ENCODE measurements around the gene SRR. TPM values are rescaled to one million over a fixed set of nuclear protein-coding genes. Genes with fewer than 3 reads are reported as not detected.
"Not testable (repeated sequence)": the region's sequence is repeated elsewhere in the genome, so short reads cannot be mapped to it uniquely, and the experiment has no call there.

SRR gene
- total RNA-seq, 1 donor from 2014 or later: 9.8 TPM

GRCh38 chr17:2289878-2290478 is 13.8 kb upstream of the SRR start:
- DNase-seq (ENCODE audit: low spot score): no peak

GRCh38 chr17:2292100-2292499 is 11.7 kb upstream of the SRR start:
- DNase-seq (ENCODE audit: low spot score): no peak

- no peak for DNase-seq (ENCODE audit: low spot score)
These were observed 8.2 kb upstream of the SRR start for GRCh38 chr17:2295575-2295974.

GRCh38 chr17:2297023-2297422 is 6.7 kb upstream of the SRR start:
- no peak for DNase-seq (ENCODE audit: low spot score)

- DNase-seq (ENCODE audit: low spot score): no peak
These were observed 4.6 kb upstream of the SRR start for GRCh38 chr17:2299136-2299535.

- DNase-seq (ENCODE audit: low spot score): no peak
These were observed 4.0 kb upstream of the SRR start for GRCh38 chr17:2299756-2300155.

- DNase-seq (ENCODE audit: low spot score): no peak
These were observed 959 bp upstream of the SRR start for GRCh38 chr17:2302778-2303203.

GRCh38 chr17:2304931-2305330 is 1.2 kb downstream of the SRR start:
- DNase-seq (ENCODE audit: low spot score): no peak

- DNase-seq (ENCODE audit: low spot score): no peak
These were observed 5.8 kb downstream of the SRR start for GRCh38 chr17:2309338-2310154.

- no peak for DNase-seq (ENCODE audit: low spot score)
These were observed 9.0 kb downstream of the SRR start for GRCh38 chr17:2312736-2313135.

- not testable (repeated sequence) for DNase-seq (ENCODE audit: low spot score)
These were observed 13.1 kb downstream of the SRR start for GRCh38 chr17:2316916-2317205.

- no peak for DNase-seq (ENCODE audit: low spot score)
These were observed 14.0 kb downstream of the SRR start for GRCh38 chr17:2317796-2318195.

- no peak for DNase-seq (ENCODE audit: low spot score)
These were observed 15.3 kb downstream of the SRR start for GRCh38 chr17:2319051-2319450.

- no peak for DNase-seq (ENCODE audit: low spot score)
These were observed 17.6 kb downstream of the SRR start for GRCh38 chr17:2321399-2321798.

- DNase-seq (ENCODE audit: low spot score): no peak
These were observed 20.0 kb downstream of the SRR start for GRCh38 chr17:2323629-2324314.

GRCh38 chr17:2331303-2331702 is 27.6 kb downstream of the SRR start:
- no peak for DNase-seq (ENCODE audit: low spot score)

- DNase-seq (ENCODE audit: low spot score): no peak
These were observed 32.0 kb downstream of the SRR start for GRCh38 chr17:2335726-2336214.

GRCh38 chr17:2336215-2336851 is 32.6 kb downstream of the SRR start, which contains the start of gene TSR1:
Gene TSR1 (minus strand): TSS chr17:2336457. CDS start chr17:2336427, 30 bp downstream.
- peak; percentile 91 for DNase-seq (ENCODE audit: low spot score)

GRCh38 chr17:2336852-2337543 is 33.2 kb downstream of the SRR start, which contains the start of gene SGSM2:
Gene SGSM2 (plus strand): TSS chr17:2337501. CDS start chr17:2337689, 188 bp downstream.
- no peak for DNase-seq (ENCODE audit: low spot score)

GRCh38 chr17:2337544-2338314 is 34.0 kb downstream of the SRR start:
- DNase-seq (ENCODE audit: low spot score): peak; percentile 45

GRCh38 chr17:2338315-2338657 is 34.5 kb downstream of the SRR start:
- no peak for DNase-seq (ENCODE audit: low spot score)

All from mucosa of gallbladder (tissue), 1 donor.